ENCODE measurements around the gene PRKN. TPM values are rescaled to one million over a fixed set of nuclear protein-coding genes. Genes with fewer than 3 reads are reported as not detected.

PRKN gene
- total RNA-seq, 2 donors from 2014 or later: 3.3 to 4.8 TPM

- no peaks in the 10 kb centered on the region for H3K9me3 Mint-ChIP-seq
- Histone ChIP-seq H3K36me3 (ENCODE audit: control insufficient read depth, insufficient read depth, low read length) (no peaks in the 10 kb centered on the region), H3K4me3 (ENCODE audit: low read length) (no peak overlapping the region), H3K9ac (ENCODE audit: extremely low read depth, low read length, poor library complexity, severe bottlenecking) (no peak overlapping the region), H3K4me1 (ENCODE audit: control insufficient read depth, insufficient read depth, low read length) (peaks cover 12% of the 10 kb centered on the region), H3K27me3 (ENCODE audit: control insufficient read depth, insufficient read depth, low read length, poor library complexity, severe bottlenecking) (no peaks in the 10 kb centered on the region), H3K27ac (ENCODE audit: low read depth, low read length) (no peak overlapping the region), H3K9me3 (ENCODE audit: control insufficient read depth, low read length) (no peaks in the 10 kb centered on the region)
- no peaks in the 10 kb centered on the region for H3K27me3 Mint-ChIP-seq (ENCODE audit: insufficient read depth)
- H3K4me1 Mint-ChIP-seq: peaks cover 5% of the 10 kb centered on the region
- no peaks in the 10 kb centered on the region for H3K36me3 Mint-ChIP-seq (ENCODE audit: low read depth)
- H3K4me3 Mint-ChIP-seq: no peak overlapping the region
- TF ChIP-seq, protein P1, sequence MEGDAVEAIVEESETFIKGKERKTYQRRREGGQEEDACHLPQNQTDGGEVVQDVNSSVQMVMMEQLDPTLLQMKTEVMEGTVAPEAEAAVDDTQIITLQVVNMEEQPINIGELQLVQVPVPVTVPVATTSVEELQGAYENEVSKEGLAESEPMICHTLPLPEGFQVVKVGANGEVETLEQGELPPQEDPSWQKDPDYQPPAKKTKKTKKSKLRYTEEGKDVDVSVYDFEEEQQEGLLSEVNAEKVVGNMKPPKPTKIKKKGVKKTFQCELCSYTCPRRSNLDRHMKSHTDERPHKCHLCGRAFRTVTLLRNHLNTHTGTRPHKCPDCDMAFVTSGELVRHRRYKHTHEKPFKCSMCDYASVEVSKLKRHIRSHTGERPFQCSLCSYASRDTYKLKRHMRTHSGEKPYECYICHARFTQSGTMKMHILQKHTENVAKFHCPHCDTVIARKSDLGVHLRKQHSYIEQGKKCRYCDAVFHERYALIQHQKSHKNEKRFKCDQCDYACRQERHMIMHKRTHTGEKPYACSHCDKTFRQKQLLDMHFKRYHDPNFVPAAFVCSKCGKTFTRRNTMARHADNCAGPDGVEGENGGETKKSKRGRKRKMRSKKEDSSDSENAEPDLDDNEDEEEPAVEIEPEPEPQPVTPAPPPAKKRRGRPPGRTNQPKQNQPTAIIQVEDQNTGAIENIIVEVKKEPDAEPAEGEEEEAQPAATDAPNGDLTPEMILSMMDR (conservative IDR thresholded peaks at IDR 0.05): no peak
- DNase-seq: no peak
- WGBS, 2 experiments (ENCODE audit: insufficient coverage in 1 of 2, insufficient read length in 1 of 2): 60 to 67% methylated on average over 3 of the region's 3 CpGs
- H3K27ac Mint-ChIP-seq: no peak overlapping the region
These were observed 1149.1 kb downstream of the PRKN start for GRCh38 chr6:161578478-161578877.

- no peak overlapping the region for H3K27ac Mint-ChIP-seq
- 89 to 93% methylated on average over 11 to 13 of the region's 13 CpGs for WGBS, 2 experiments (ENCODE audit: insufficient coverage in 1 of 2, insufficient read length in 1 of 2)
- H3K4me3 Mint-ChIP-seq: no peak overlapping the region
These were observed 1151.9 kb downstream of the PRKN start for GRCh38 chr6:161575523-161576254.

DNA sequence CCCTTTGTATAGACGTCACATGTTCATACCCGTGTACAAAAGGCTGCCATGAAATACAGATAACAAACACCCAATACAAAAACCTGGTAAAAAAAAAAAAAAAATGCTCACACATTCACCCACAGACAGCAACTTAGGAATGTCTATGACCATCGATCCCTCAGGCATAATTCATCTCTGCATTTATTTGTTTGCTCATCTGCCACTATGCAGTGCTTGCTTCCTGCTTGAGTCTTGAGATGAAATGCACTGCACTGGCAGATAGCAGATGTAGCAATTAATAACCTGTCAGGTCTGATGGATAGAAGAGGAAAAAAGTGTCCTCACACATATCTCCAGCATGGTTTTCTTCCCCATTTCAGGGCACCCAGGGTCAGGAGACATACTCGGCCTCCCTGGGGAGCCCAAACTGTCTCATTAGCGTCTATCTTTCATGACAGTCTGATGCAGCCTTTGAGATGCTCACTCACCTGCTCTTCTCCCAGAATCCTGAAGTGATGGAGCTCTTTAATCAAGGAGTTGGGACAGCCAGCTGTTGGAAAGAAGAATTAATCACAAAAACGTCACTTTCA, 1158.6 kb downstream of the PRKN start:
- Mint-ChIP-seq H3K27ac (no peak overlapping the region), H3K36me3 (ENCODE audit: low read depth) (peaks cover 4% of the 10 kb centered on the region), H3K4me1 (no peaks in the 10 kb centered on the region), H3K27me3 (ENCODE audit: insufficient read depth) (no peaks in the 10 kb centered on the region), H3K4me3 (no peak overlapping the region), H3K9me3 (peaks cover 12% of the 10 kb centered on the region)
- Histone ChIP-seq H3K9me3 (ENCODE audit: control insufficient read depth, low read length) (peaks cover 15% of the 10 kb centered on the region), H3K4me3 (ENCODE audit: low read length) (no peak overlapping the region), H3K27me3 (ENCODE audit: control insufficient read depth, insufficient read depth, low read length, poor library complexity, severe bottlenecking) (no peaks in the 10 kb centered on the region), H3K27ac (ENCODE audit: low read depth, low read length) (no peak overlapping the region), H3K9ac (ENCODE audit: extremely low read depth, low read length, poor library complexity, severe bottlenecking) (no peak overlapping the region), H3K4me1 (ENCODE audit: control insufficient read depth, insufficient read depth, low read length) (no peaks in the 10 kb centered on the region), H3K36me3 (ENCODE audit: control insufficient read depth, insufficient read depth, low read length) (no peaks in the 10 kb centered on the region)
- no peak for DNase-seq
- 83 to 84% methylated on average over 3 to 6 of the region's 6 CpGs for WGBS, 2 experiments (ENCODE audit: insufficient coverage in 1 of 2, insufficient read length in 1 of 2)
- TF ChIP-seq, protein P1 (conservative IDR thresholded peaks at IDR 0.05): no peak

More at GRCh38 chr6:161575523-161576254, 1151.9 kb downstream of the PRKN start:
- no peak overlapping the region for H3K4me3 ChIP-seq (ENCODE audit: low read length)
- no peak overlapping the region for H3K27ac ChIP-seq (ENCODE audit: low read depth, low read length)
- peaks cover 15% of the 10 kb centered on the region for H3K9me3 ChIP-seq (ENCODE audit: control insufficient read depth, low read length)
- H3K27me3 ChIP-seq (ENCODE audit: control insufficient read depth, insufficient read depth, low read length, poor library complexity, severe bottlenecking): no peaks in the 10 kb centered on the region
- TF ChIP-seq, protein P1 (conservative IDR thresholded peaks at IDR 0.05): no peak
- Mint-ChIP-seq H3K9me3 (peaks cover 12% of the 10 kb centered on the region), H3K36me3 (ENCODE audit: low read depth) (peaks cover 4% of the 10 kb centered on the region), H3K4me1 (peaks cover 5% of the 10 kb centered on the region), H3K27me3 (ENCODE audit: insufficient read depth) (no peaks in the 10 kb centered on the region)
- H3K9ac ChIP-seq (ENCODE audit: extremely low read depth, low read length, poor library complexity, severe bottlenecking): no peak overlapping the region
- peaks cover 12% of the 10 kb centered on the region for H3K4me1 ChIP-seq (ENCODE audit: control insufficient read depth, insufficient read depth, low read length)
- no peak for DNase-seq
- H3K36me3 ChIP-seq (ENCODE audit: control insufficient read depth, insufficient read depth, low read length): no peaks in the 10 kb centered on the region

All from endodermal cell (in vitro differentiated cells).